Measurements from ENCODE around the gene NLRP4.
"Not testable (repeated sequence)": the region's sequence is repeated elsewhere in the genome, so short reads cannot be mapped to it uniquely, and the experiment has no call there.

Gene NLRP4

DNA sequence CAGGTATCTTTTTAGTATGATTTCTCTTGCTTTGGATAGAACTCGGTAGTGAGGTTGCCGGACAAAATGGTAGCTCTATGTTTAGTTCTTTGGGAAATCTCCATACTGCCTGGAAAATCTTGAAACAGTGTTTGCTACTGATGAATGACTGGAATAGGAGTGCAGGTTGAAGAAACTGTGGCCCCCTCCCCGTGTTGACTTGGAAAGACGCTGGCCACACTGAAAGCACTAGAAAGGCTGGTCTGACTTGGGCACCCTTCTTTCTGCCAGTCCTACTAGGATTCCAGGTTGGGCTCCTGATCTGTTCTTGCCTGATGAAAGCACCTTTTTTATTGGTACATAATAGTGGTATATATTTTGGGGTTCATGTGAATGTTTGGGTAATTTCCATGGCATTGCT, 46.3 kb downstream of the NLRP4 start:
- no peak for DNase-seq

DNA sequence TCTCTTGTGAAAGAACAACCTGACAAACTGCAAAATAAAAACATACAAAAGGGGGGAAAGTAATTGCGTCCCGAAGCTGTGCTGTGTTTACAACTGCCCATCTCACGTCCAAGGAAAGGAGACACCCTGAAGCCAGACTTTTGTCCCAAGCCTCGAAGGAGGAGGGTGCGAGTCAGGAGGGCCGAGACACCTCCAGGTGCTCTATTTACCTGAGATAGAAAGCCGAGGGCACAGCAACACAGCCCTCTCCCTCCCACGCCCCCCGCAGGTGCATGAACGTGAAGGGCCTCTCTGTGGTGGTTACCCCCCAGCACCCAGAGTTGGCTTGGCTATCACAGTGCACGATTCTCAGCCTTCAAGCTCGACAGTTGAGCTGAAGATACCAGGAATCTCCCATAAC, 62.6 kb downstream of the NLRP4 start:
- DNase-seq, result no peak

DNA sequence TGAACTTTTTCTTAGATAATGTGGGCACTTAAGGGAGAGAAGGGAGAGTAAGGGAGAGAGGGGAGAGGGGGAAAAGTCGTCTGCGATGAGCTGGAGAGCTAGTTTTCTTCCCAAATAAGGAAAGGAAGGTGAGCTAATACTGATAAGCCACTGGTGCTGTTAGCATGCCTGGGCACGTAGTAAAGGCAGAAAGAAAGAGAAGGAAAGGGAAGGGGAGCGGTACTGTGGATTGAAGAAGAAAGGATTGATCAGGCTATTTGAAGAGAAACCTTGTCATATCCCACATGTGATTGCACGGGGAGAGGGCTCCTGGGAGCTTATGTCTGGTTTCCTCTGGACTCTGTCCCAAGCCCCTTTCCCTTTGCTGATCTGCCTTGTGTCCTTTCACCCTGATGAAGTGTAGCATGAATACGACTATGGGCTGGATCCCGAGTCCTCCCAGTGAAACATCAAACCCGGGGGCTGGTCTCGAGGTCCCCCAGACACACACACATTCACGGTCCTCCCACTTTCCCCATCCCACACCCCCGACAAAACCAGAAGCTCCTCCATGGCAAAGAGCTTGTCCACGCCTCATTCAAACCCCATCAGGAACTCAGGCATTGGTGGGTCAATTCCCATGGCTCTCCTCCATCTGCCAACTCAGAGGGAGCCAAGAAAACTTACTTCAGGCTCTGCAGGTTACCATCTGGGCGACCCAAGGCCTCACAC, 65.2 kb downstream of the NLRP4 start:
- DNase-seq, result no peak

DNA sequence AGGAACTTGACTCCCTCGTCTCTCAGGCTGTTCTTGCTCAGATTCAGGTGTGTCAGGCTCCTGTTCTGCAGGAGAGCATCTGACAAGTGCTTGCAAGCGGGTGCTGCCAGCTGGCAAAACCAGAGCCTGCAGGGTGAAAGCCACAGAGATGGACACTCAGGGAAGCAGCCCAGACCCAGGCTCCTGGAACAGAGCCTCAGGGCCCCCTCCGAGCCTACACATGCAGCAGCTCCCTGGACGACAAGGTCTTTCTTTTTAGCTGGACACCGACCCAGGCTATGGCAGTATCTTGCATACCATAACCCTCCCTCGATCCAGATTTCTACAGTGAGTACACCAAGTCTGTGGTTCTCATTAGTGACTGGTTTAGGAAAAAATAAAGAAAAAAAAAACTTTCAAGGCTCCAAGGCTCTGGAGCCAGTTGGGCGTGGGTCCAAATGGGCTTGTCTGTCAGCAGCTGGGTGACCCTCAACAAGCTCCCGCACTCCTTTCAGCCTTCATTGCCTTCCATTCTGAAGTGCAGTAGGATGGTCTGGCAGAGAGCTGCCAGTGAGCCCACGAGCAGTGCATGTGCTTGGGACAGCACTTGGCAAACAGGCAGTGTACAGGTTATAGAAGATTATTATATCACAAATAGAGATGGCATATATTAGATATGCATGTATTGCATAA, 65.9 kb downstream of the NLRP4 start:
- DNase-seq, result no peak

DNA sequence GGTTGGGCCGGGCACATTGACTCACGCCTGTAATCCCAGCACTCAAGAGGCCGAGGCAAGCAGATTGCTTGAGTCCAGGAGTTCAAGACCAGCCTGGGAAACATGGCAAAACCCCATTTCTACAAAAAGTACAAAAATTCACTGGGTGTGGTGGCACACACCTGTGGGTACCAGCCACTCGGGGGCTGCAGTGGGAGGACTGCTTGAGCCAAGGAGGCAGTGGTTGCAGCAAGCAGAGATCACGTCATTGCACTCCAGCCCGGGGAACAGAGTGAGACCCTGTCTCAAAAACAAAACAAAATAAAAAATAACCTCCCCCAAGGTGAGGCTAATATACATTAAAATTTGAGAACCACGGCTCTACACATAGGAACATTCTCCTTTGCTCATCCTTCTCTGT, 70.9 kb downstream of the NLRP4 start:
- no peak for DNase-seq

DNA sequence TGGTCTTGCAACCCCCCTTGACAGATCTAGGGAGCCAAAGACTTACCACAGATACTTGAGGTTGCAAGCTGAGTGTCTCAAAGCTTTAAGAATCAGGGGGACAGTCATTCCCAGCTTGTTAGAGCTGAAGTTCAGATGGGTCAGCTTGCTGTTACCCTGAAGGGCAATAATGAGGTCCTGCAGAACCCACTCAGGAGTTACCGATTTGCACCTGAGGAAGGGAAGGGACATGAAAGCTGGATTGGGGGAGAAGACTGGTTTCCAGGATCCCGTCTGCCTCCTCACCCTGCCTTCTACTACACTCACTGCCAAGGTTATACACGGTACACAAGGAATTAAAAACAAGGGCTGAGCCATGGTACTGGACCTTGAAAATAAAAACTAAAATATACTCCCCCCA, 71.4 kb downstream of the NLRP4 start:
- no peak for DNase-seq

DNA sequence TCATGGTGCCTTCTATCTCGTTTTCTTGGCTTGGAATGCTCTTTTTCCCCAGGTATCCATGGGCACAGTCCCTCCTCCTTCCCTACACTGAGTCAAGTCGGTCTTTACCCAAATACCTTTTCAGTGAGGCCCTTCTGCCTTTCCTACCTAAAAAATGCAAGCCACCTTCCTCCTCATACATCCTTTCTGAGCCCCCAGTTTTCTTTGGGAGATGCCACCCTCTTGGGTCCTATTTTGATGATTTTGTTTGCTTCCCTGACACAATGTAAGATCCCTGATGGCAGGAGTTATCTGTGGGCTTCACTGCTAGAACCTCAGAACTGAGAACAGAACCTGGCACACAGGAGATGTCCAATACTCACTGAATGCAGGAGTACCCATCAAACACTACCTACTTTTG, 73.5 kb downstream of the NLRP4 start:
- no peak for DNase-seq

DNA sequence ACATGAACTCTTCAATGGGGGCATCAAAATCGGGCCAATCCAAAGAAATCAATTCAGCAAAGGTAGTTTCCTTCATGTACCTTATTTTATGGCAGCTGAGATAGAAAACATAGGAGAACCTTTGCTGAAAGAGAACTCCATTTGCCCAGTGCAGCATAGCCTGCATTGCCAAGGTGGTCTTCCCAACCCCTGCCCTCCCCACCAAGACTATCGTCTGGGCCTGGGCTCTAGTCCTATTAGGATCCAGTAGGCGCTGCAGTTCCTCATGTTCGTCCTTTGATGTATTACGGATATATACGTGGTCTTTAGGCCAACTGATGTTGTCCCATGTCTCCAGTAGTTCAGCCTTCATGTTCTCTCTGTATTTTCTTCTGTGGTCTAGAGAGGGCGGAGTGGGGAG, 76.6 kb downstream of the NLRP4 start:
- DNase-seq, result no peak

DNA sequence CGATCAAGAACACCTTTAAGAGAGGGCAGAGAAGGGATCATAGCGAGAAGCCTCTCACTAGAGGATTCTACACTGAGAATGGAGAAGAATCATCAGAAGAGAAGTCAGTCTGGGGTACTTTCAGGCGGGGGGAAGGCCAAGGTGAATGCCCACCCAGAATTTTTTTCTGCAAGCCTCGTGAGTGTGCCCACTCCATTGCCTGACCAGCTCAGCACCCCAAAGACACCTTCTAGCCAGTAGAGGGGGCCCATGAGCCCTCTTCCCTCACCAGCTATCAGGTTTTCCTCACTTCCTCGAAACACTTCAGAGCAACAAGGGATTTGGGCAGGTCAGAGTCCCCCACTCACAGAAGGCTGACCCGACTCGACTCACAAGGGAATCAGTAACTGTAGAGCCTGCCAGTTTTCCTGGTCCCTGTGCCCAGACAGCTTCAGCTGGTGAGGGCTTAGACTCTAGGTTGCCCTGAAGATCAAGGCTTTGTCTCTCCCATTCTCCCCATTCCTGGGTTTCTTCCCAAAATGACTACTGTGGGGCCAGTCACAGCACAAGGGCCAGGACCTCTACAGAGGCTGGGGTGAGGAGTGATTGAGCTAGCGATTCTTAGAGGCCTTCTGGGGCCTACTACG, 77.4 kb downstream of the NLRP4 start:
- DNase-seq, result no peak

DNA sequence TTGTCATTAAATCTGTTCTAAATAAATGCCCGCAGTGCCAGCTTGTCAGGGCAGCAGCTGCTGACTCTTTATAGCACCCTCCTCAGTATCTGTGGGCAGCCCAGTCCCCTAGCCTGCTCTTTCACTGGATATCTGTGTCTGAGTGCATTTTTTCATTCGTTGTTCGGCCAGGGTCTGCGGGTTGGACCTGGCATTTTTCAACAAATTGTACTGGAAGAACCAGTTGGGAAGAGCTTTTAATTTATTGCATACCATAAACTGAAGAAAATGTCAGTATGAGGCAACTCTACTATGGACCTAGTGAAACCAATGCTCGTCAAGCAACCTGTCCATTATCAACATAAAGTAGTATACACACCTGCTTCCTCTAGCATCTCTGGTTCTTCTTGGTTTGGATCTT, 87.2 kb downstream of the NLRP4 start:
- no peak for DNase-seq

DNA sequence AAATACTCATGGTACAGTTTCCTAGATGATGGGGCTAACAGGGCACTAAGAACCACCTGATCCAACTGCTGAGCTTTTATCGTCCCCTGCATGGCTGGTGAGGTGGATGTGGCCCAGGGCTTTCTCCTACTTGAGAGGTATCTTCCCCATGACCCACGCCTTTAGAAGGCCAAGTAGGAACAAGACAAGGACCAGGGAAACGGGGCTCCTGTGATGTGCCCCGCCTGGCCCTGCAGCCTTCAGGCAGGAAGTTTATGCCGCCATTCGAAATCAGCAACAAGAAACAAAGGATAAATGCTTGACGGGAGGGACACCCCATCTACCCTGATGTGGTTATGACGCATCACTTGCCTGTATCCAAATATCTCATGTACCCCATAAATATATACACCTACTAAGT, 91.7 kb downstream of the NLRP4 start:
- no peak for DNase-seq

DNA sequence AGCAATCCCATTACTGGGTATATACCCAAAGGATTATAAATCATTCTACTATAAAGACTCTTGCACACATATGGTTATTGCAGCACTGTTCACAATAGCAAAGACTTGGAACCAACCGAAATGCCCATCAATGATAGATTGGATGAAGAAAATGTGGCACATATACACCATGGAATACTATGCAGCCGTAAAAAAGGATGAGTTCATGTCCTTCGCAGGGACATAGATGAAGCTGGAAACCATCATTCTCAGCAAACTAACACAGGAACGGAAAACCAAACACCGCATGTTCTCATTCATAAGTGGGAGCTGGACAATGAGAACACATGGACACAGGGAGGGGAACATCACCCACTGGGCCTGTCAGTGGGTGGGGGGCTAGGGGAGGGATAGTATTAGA, 92.9 kb downstream of the NLRP4 start:
- DNase-seq, result not testable (repeated sequence)

DNA sequence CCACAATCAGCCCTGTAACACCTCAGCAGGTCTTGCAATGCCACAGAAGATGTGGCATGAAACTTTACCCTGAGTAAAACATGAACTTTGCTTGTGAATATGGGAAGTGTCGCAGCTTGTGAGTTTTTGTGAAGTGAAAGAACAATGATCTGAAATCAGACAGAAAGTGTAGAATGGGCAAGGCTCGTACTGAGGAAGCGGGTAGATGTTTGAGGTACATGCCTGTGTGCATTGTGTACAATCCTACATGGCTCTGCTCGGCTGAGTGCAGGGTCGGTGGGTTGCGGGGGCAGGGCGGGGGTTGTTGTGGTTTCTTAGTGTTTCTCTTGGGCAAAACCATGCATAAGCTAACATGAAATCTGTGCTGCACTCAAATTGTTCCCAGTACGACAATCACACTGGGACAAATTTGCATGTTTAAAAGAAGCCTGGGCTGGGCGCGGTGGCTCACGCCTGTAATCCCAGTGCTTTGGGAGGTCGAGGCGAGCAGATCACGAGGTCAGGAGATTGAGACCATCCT, 94.7 kb downstream of the NLRP4 start:
- no peak for DNase-seq

Measured in fibroblast of skin of right quadriceps (primary cell).